HG03280 (cell line): Measurements from ENCODE around the gene PSMD13.

Source experiments
- ATAC-seq: cut with Tn5 transposase; IDR thresholded peaks from one replicate; pipeline ENCODE4 v1.9.1; 2021; ENCODE audit warnings: mild to moderate bottlenecking, moderate library complexity; ENCODE audit not compliant: unreplicated experiment

The PSMD13 gene

GRCh38 chr11:241634-242033, 4.9 kb downstream of the PSMD13 start:
- no peak for ATAC-seq

- ATAC-seq: no peak
Observed at GRCh38 chr11:244376-244775, 7.6 kb downstream of the PSMD13 start.

- no peak for ATAC-seq
Observed at GRCh38 chr11:249062-249461, 12.3 kb downstream of the PSMD13 start.

DNA sequence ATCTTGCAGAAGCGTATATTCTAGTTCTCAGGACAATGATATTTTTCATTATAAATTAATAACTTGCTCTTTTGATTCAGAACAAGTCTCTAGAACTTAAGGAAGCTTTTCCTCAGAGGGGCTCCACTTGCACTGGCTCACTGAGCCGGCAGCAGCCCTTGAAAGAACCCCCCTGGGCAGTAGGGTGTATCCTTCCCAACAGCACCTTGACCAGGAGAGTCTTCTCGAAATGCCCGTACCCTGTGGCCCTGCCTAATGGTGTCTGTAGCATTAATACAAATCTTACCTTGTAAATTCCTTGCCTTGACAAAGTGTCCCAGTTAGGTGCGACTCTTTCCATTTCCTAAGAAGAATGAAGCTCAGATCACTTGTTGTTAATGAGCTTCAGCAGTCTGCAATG, 13.5 kb downstream of the PSMD13 start:
- ATAC-seq: no peak

- no peak for ATAC-seq
Observed at GRCh38 chr11:250740-251299, 14.0 kb downstream of the PSMD13 start.

GRCh38 chr11:251550-251949, 14.8 kb downstream of the PSMD13 start:
- no peak for ATAC-seq

DNA sequence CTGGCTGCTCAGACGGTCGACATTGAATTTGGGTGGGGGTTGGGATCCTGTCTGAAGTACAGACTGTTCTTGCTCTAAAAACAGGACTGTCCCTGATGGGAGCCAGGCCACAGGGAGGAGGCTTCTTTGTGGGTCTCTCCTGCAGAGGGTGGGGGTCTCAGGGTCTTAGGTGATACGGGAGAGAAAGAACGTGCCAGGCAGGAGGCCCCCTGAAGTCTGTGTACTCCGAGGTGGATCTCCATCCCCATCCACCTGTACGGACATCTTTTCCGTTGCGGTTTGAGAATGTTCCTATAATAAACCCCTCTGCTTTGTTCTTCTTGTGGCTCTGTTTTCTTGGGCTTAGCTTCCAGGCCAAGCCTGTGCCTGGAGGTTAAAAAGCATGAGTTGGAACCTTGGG, 15.9 kb downstream of the PSMD13 start:
- ATAC-seq: no peak

DNA sequence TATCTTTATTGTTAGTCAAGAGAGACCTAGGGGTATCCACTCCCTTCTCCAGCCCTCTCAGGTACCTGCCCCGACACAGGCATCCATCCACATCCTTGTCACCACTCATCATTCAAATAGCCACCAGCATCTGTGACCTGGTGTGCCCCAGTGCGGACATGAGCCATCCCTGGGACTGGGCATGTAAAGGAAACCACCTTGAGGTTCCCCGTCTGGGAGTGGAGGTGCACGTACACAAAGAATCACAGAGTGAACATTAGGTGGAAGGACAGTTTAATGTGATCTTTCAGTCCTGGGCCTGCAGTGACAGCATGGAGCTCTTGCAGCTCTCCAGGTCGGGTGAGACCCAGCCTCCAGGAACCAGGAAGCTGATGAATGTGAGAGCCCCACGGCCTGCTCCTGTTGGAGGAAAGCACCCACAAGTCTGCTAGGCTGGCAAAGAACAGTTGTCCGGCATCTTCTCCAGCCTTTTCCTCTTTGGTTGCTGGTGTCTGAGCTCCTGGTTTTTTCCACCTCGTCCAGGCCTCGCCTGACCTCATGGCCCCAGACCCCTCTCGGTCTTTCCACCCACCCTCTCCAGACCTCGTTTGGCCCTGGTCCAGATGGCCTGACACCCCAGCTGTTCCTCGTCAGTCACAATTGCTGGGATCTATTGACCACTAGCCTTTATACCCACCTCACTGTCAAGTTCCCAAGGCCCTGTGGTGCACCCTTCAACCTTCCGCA, 16.5 kb downstream of the PSMD13 start:
- ATAC-seq: no peak

GRCh38 chr11:253886-254270, 17.1 kb downstream of the PSMD13 start:
- no peak for ATAC-seq

- ATAC-seq: no peak
Observed at GRCh38 chr11:255176-255575, 18.4 kb downstream of the PSMD13 start.

DNA sequence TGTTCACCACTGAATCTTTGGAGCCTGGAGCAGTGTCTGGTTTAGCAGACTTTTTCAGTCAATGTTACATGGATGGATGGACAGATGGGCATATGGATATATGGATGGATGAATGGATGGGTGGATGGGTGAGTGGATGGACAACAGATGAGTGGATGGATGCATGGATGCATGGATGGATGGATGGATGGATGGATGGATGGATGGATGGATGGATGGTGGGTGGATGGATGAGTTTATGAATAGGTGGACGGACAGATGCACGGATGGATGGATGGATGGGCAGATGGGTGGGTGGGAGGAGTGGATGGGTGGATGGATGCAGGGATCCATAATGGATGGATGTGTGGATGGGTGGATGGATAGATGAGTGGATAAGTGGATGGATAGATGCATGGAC, 19.0 kb downstream of the PSMD13 start:
- ATAC-seq: no peak

DNA sequence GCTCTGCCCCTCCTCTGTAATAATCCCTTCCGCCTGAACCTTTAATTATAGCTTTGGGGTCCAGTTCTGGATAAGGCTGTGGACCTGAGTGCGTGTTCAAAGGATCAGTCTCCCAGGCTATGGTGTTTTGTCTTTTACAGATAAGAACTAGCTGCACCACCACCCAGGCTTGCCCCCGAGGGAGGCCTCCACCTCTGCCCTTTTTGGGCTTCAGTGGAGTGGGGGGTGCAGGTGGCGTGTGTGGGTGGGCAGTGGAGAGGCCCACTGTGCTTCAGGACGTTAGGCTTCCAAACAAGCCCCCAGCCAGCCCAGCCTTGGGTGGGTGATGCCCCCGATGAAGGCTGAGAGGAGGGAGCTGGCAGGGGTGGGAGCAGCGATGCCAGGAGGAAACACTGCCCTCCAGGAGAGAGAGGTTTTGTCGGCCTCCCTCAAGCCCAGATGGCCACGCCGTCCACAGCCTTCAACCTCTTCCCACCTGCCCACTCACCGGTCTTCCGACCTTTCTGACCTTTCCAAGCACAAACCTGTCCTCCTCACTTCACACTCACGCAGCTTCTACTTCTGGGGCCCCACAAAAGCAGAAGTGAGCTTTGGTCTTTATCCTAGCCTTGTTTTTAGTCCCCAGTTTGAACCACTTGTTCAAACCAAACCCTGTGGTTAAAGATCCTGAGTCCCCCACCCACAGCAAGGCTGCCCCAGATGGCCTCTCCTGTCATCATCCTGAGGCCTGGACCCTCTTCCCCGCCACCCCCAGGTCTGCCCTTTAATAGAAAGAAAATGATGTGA, 20.4 kb downstream of the PSMD13 start:
- no peak for ATAC-seq

- no peak for ATAC-seq
Observed at GRCh38 chr11:257766-258493, 21.2 kb downstream of the PSMD13 start.

DNA sequence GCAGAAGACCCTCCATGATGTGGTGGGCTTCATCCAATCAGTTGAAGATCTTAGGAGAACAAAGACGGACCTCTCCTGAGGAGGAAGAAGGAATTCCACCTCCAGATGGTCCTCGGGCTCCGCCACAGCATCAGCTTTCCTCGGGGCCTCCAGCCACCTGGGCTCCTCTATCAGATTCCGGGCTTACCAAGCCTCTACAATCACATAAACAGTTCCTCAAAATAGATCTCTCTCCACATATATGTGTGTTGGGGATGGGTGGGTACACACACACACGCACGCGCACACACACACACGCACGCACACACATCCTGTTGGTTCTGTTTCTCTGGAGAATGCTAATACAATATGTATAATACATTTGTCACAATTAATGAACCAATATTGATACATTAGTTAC, 22.6 kb downstream of the PSMD13 start:
- ATAC-seq: no peak

DNA sequence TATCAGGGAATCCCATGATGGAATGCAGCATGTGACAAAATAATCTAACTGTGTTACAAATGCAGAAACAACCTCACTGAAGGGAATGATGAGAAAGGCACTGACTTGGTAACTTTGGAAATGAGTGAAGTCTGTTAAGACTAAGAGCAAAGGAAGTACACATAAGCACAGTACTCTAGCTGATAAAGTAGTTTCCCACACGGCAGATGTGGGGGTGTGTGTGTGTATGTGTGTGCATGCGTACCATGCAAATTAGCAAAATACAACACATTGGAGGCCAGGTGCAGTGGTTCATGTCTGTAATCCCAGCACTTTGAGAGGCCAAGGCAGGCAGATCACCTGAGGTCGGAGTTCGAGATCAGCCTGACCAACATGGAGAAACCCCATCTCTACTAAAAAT, 24.8 kb downstream of the PSMD13 start:
- no peak for ATAC-seq

DNA sequence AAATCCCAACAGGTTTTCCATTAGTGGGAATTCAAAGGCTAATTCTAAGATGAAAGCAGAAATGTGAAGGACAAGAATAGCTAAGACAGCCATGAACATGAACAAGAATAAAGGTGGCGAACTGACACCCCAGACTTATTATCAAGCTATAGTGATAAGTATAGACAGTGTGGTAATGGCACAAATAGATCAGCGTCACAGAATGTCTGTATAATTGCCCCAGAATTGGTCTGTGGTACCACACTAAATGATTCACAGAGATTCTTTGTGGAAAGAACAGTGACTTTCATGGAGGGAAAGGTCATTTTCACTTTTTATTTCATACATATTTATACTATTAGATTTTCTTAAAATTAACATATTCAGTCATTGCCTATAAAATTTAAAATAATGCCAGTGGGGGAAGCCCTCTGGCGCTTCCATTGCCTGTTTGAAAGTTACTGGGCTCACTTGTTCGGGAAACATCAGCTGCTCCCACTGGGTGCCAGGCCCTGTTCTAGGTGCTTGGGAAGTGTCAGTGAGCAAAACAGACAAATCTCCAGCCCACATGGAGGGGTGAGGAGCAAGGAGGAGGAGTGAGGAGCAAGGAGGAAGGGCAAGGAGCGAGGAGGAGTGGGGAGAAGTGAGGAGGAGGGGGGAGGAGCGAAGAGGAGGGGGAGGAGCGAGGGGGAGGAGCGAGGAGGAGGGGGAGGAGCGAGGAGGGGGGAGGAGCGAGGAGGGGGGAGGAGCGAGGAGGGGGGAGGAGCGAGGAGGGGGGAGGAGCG, 30.1 kb downstream of the PSMD13 start:
- ATAC-seq: no peak

DNA sequence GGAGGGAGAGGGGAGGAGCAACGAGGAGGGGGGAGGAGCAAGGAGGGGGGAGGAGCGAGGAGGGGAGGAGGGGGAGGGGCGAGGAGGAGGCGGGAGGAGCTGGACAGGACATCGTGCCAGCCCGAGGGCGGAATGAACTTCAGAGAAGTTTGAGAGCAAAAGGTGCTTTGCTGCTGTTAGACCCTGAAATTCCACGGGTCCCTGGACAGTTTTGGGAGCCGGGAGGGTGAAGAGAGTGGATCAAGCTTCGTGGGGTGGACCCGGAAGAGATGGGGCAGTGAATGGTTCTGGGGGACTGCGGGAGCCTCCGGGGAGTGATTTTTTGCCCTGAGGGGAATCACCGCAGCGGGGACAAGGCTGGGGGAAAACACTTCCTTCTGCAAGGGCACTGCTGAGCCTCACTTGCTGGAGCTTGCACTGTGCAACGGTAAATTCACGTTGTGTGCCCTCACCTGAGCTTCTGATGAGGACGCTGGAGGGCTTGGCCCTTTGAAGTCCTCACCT, 30.8 kb downstream of the PSMD13 start:
- no peak for ATAC-seq

- peak; percentile 43 for ATAC-seq
Observed at GRCh38 chr11:268716-269145, 32.0 kb downstream of the PSMD13 start.

DNA sequence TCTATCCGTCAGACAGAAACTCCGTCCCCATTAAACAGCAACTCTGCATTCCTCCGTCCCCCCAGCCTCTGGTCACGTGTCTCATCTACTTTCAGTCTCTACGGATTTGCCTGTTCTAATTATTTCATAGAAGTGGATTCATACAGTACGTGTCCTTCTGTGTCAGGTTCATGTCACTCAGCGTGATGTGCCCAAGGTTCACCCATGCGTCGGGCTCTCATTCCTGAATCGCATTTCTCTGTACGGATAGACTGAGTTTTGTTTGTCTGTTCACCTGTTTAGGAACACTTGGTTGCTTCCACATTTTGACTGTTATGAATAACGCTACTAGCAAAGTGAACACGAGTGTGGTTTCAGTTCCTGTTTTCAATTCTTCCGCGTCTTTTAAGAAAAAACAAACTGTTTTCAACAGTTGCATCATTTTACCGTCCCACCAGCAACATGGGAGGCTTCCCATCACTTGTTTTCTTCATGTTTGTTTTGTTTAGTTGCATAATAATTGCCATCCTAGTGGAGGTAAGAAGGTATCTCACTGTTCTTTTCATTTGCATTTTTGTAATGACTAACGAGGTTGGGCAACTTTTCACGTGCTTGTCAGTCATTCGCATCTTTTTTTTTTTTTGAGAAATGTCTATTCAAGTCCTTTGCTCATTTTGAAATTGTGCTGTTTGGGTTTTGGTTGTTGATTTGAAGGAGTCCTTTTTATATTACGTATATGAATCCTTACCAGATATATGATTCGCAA, 32.5 kb downstream of the PSMD13 start:
- ATAC-seq: peak; percentile 70
